Activated CD8-positive, alpha-beta memory T cell treated with anti-CD3 and anti-CD28 coated beads, Interleukin-2, amount 50 U/mL, for 48 hours (primary cell): ENCODE measurements around the gene ZNF611.
"Not testable (repeated sequence)": the region's sequence is repeated elsewhere in the genome, so short reads cannot be mapped to it uniquely, and the experiment has no call there.

Experiments
- DNase-seq: peaks from one replicate; pipeline ENCODE4 v3.0.0-alpha.2; 2020

Gene ZNF611

GRCh38 chr19:52734893-52735661 lies at the start of gene ZNF611:
Gene ZNF611 (minus strand): TSS chr19:52735044. CDS start chr19:52715894, 19,150 bp downstream.
- DNase-seq = peak; percentile 99

GRCh38 chr19:52782864-52783263 lies 48.0 kb upstream of the ZNF611 start:
- not testable (repeated sequence) for DNase-seq

DNA sequence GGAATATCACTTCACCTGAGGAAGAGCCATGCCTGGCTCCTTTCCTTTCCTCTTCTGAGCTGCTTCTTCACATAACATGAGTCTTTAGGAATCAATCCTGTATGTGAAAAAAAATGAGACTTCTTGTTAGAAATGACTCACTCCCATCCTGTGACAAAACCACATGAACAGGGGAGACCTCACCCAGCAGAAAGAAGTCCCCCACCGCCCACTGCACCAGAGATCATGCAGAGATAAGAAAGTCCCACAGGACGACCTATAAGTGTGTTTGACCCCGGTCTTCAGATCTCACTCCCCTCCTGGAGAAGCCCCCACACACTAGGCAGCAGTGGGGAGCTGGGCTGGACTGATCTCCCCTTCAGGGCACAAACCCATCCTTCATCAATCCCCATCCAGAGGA lies 44.0 kb upstream of the ZNF611 start:
- peak; percentile 51 for DNase-seq

- DNase-seq = not testable (repeated sequence)
Observed at GRCh38 chr19:52756447-52756846, 21.6 kb upstream of the ZNF611 start.

- DNase-seq = no peak
Observed at GRCh38 chr19:52749780-52750179, 14.9 kb upstream of the ZNF611 start.

- no peak for DNase-seq
Observed at GRCh38 chr19:52748336-52748950, 13.6 kb upstream of the ZNF611 start.

DNA sequence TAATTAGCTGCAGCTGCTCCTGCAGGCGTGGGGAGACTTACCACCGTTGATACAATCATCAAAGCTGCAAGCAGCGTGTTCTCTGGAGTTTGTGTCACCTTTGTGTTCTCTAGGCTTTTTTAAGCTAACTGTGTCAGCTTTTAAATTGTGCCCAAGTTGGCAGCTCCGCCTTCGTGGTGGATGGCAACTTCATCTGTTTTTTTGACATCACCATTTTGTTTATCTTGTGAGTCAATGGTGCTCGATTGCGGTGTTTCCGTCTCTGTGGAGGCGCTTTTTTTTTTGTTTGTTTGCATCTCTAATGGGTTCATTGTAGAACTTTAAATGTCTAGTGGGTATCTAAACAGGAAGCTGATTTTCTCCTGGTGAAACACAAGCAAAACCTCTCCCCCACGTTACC lies 11.1 kb upstream of the ZNF611 start:
- DNase-seq = not testable (repeated sequence)

DNA sequence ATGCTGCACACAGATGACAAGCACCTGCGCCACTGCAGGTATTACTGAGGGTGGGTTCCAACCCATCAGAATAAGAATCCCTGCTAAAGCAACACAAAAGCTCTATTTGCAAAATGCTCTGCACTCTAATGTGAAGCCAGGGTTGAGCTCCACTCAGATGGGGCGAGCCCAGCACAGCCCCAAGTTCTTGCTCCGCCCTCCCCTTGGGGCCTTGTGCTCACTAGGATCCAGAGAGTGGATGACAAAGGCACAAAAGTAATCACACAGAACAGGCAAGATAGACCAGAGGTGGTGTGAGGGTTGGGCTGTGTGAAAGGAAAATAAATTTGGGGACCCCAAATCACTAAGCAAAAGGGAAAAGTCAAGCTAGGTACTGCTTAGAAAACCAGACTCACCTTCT lies 8.2 kb upstream of the ZNF611 start:
- DNase-seq = no peak

GRCh38 chr19:52742516-52742915 lies 7.7 kb upstream of the ZNF611 start:
- no peak for DNase-seq

DNA sequence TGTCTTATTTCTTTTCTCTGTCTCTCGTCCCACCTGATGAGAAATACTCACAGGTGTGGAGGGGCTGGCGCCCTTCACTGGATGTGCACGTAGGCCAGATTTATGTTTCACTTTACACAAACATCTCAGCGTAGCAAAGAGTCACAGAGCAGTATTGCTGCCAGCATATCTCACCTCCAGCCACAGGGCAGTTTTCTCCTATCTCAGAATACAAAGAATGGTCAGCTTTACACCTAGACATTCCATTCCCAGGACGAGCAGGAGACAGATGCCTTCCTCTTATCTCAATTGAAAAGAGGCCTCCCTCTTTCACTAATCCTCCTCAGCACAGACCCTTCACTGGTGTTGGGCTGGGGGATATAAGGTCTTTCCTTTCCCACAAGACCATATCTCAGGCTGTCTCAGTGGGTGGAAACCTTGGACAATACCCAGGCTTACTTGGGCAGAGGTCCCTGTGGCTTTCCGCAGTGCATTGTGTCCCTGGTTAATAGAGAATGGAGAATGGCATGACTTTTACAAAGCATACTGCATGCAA lies 7.2 kb upstream of the ZNF611 start:
- DNase-seq = no peak

GRCh38 chr19:52741371-52741770 lies 6.5 kb upstream of the ZNF611 start:
- not testable (repeated sequence) for DNase-seq

- no peak for DNase-seq
Observed at GRCh38 chr19:52739576-52739975, 4.7 kb upstream of the ZNF611 start.

DNA sequence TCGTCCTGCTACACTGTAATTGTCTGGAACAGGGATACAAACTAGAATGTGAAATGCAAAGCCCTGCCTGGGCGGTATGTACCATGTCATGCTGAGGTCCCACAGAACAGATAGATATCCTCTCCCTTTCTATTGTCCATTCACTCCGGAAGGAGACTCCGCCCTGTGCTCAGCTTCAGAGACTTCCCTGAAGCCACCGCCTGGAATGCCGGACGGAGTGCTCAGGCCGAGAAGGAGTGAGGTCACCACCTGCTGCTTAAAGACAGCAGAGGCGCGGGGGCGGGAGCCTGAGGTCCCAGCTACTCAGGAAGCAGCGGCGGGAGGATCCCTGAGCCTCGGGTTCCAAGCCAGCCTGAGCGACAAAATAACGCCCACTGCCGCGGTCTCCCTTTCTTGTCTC lies 890 bp upstream of the ZNF611 start:
- no peak for DNase-seq

GRCh38 chr19:52734331-52734892 lies 432 bp downstream of the ZNF611 start:
- no peak for DNase-seq

DNA sequence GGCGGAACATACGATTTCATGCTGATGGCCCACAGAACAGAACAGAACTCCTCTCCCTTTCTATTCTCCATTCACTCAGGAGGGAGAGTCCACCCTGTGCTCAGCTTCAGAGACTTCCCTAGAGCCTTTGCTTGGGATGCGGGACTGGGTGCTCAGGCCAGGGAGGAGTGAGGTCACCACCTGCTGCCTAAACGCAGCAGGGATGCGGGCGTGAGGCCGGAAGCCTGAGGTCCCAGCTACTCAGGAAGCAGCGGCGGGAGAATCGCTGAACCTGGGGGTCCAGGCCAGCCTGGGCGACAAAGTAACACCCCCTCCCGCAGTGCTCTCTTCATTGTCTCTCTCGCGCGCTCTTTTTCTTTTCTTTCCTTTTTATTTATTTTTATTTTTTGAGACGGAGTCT lies 8.8 kb downstream of the ZNF611 start:
- DNase-seq = not testable (repeated sequence)

DNA sequence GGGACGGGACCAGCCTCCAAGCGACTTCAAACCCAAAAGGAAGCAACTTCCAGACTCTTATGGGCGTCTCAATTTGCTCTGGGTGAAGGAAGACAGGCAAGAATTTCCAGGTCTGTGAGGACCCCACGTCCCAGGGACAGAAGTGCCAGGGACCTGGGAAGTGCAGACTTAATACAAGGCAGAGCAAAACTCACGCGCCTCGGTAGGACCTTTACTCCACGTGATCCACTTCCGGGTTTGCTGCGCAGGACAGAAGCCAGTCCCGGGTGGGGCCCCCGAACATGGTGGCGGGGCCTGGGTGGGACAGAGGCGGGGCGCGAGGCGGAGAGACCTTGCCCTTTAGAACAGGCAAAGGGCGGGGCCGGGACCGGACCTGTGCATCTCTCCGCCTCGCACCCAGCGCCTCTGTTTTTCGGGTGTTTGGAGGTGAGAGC lies 9.3 kb downstream of the ZNF611 start:
- no peak for DNase-seq

DNA sequence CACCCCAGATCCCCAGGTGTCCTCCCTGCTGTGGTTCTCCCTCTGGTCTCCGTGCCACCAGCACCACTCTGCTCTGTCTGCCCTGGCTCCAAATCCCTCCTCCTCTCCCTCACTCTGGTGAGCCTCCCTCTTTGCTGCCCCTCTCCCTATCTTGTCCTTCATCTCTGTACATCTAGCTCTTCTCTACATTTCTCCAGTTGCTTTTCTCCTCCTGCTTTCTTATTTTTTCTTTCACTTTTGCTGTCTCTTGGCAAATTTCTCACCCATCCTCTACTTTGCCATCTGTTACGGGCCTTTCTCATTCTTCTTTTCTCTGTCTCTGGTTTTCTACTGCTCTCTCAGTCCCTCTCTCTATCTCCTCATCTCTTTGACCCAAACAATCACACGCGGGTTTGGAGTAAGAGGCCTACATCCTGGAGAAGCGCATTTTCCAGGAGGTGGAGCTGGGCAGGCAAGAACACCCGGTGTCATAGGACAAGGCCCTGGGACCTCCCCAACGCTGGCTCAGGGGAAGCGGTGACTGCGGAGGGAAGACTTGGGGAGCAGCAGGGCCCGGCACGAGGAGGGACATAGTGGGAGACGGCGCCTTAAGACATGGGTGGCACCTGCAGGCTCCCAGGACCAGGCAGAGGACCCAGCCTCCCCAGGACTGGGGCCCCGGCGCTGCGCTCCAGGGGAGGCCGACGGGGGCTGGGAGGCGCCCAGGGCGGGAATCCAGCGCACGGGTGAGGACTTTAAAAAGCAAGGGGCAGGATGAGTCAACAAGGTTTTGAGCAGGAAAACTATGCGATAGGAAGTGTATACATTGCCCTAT lies 9.9 kb downstream of the ZNF611 start:
- no peak for DNase-seq

- DNase-seq = not testable (repeated sequence)
Observed at GRCh38 chr19:52723907-52724598, 10.8 kb downstream of the ZNF611 start.

DNA sequence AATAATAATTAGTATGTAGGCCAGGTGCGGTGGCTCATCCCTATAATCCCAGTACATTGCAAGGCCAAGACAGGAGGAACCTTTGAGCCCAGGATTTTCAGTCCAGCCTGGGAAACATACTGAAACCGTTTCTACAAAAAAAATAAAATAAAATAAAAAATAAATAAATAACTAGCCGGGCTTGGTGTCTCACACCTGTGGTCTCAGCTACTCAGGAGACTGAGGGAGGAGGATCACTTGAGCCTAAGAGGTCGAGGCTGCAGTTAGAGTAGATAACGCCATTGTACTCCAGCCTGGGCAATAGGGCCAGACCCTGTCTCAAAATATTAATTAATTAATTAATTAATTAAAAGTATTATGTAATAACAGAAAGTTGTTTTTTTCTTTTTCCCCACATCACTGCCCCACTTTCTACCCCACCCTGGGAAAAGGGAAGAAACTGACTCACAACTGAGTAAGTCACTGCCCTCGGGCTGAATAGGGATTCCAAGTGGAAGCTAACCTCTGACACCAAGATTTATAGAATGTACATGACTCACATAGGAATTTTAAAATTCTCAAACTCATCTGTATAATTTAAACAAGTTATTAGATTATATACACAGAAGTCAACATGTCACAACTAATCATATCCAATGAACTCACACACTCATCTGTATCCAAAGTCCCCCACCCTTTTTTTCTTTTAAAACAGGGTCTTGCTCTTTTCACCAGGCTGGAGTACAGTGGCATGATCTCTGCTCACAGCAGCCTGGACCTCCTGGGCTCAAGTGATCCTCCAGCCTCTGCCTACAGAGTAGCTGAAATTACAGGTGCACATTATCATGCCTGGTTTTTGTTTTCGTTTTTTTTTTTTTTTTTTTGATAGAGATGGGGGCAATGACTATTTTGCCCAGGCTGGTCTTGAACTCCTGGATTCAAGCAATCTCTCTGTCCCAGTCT lies 12.5 kb downstream of the ZNF611 start:
- no peak for DNase-seq

- not testable (repeated sequence) for DNase-seq
Observed at GRCh38 chr19:52720541-52720940, 14.3 kb downstream of the ZNF611 start.

GRCh38 chr19:52716522-52716921 lies 18.3 kb downstream of the ZNF611 start:
- no peak for DNase-seq
